Osteocyte (in vitro differentiated cells): ENCODE data around the gene METRNL. TPM values are rescaled to one million over a fixed set of nuclear protein-coding genes. Genes with fewer than 3 reads are reported as not detected.

Experiments
- DNase-seq: peaks from one replicate; pipeline ENCODE4 v3.0.0; 2021; ENCODE audit warnings: mixed read lengths; ENCODE audit not compliant: unreplicated experiment; ENCODE audit errors: extremely low spot score
- H3K27ac Mint-ChIP-seq: one replicate; pipeline ENCODE4 v1.8.0; 2021; ENCODE audit warnings: mild to moderate bottlenecking, mixed read lengths; ENCODE audit not compliant: unreplicated experiment
- H3K27me3 Mint-ChIP-seq: one replicate; pipeline ENCODE4 v1.8.0; 2021; ENCODE audit warnings: mixed read lengths; ENCODE audit not compliant: unreplicated experiment
- H3K36me3 Mint-ChIP-seq: one replicate; pipeline ENCODE4 v1.8.0; 2021; ENCODE audit warnings: mixed read lengths; ENCODE audit not compliant: unreplicated experiment
- H3K4me1 Mint-ChIP-seq: one replicate; pipeline ENCODE4 v1.8.0; 2021; ENCODE audit warnings: mixed read lengths; ENCODE audit not compliant: unreplicated experiment
- H3K4me3 Mint-ChIP-seq: one replicate; pipeline ENCODE4 v1.8.0; 2021; ENCODE audit warnings: mild to moderate bottlenecking, moderate library complexity, mixed read lengths; ENCODE audit not compliant: unreplicated experiment
- H3K9me3 Mint-ChIP-seq: one replicate; pipeline ENCODE4 v1.8.0; 2021; ENCODE audit warnings: mixed read lengths; ENCODE audit not compliant: unreplicated experiment
- CTCF ChIP-seq: fragments of 200-600 bp; sonication (generic); IDR thresholded peaks from 2 replicates; pipeline ENCODE4 v1.5.0; 2021; ENCODE audit warnings: antibody characterized with exemption, mild to moderate bottlenecking, moderate library complexity
- total RNA-seq: library from RNA; stranded (reverse); gene quantifications from 2 replicates; pipeline ENCODE4 v1.2.1, GENCODE V29; 2021

METRNL gene
- total RNA-seq, 1 donor from 2014 or later: 214 TPM

DNA sequence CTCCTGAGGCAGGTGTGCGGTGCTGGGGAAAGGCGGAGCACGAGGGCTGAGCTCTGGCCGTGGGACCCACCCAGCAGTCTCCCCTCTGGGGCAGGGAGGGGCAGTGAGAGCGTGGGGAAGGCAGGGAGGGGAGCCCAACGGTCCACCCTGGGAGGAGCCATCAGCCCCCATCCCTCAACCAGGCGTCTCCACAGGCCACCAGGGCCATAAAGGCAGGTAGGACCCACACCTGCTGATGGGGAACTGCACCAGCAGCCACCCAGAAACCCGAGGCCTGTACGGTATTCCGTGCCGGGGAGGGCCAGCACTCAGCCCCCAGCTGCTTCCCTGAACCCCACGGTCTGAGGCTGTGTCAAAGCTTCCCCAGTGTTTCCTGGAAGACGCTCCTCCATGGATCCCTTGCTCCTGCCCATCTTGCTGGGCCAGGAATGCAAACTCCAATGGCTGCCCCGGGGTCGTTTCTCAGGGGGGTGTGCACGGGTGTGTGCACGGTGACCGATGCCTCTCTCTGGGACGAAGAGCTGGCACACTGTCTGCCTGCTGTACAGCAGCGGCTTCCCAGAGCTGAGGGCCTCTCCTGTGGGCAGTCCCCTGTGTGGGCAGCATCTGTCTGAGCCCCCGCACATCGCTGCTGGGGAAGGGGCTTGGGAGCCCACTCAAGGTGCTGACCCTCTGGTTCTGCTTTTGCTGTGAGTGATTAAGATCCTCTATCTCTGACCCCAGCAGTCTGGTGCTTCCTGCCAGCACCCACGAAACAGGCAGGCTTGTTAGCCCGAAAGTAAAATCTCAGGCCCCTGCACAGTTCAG is 17.2 kb upstream of the METRNL start:
- Mint-ChIP-seq H3K4me3 (no peak overlapping the region), H3K9me3 (no peaks in the 10 kb centered on the region), H3K27ac (no peak overlapping the region), H3K4me1 (no peaks in the 10 kb centered on the region), H3K27me3 (no peaks in the 10 kb centered on the region), H3K36me3 (no peaks in the 10 kb centered on the region)
- no peak for TF ChIP-seq CTCF
- DNase-seq: no peak

DNA sequence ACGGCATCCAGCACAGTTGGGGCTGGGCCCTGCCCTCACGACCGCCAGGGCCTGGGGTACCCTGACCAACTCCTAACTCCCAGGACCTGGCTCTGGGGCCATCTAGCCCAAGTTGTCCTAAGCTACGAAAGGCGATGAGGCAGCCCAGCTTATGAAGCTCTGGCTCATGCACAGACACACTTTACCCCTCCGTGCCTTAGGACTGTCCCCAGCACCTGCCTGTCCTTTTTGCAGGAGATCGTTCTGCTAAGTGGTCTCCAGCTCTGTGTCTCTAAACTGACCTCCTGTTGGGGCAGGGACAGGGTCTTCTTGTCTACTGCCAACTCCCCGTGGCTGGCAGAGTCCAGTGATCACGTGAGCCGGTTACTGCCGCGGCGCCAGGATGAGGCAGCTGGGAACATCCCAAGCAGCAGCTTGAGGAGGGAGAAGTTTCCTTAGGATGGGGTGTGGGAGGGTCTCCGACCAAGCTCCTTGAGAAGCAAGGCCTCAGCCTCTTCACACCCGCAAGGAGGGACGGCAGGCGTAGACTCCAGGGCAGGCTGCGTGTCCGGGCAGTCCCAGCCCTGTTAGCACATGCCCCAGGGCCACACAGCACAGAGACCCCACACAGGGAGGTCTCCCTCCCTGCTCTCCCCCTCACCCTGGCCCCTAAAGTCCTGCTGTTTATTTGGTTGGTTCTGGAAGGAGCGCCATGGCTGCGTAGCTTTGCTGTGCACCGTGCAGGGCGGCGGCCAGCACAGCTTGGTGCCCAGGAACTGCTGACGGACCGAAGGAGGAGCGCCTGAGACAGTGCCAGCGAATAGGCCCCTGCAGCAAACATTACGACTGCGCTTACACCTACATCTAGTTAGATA is 16.4 kb upstream of the METRNL start:
- Mint-ChIP-seq H3K27ac (no peak overlapping the region), H3K4me3 (no peak overlapping the region)
- DNase-seq: no peak

GRCh38 chr17:83064021-83064731 is 15.2 kb upstream of the METRNL start:
- no peak overlapping the region for H3K4me3 Mint-ChIP-seq
- no peak overlapping the region for H3K27ac Mint-ChIP-seq
- DNase-seq: no peak
- peaks cover 2% of the 10 kb centered on the region for H3K4me1 Mint-ChIP-seq
- no peaks in the 10 kb centered on the region for H3K9me3 Mint-ChIP-seq
- no peak for TF ChIP-seq CTCF
- no peaks in the 10 kb centered on the region for H3K27me3 Mint-ChIP-seq
- H3K36me3 Mint-ChIP-seq: no peaks in the 10 kb centered on the region

More for the DNA sequence above, 16.4 kb upstream of the METRNL start:
- TF ChIP-seq CTCF: no peak
- no peaks in the 10 kb centered on the region for H3K27me3 Mint-ChIP-seq
- peaks cover 2% of the 10 kb centered on the region for H3K4me1 Mint-ChIP-seq
- H3K36me3 Mint-ChIP-seq: no peaks in the 10 kb centered on the region
- H3K9me3 Mint-ChIP-seq: no peaks in the 10 kb centered on the region

DNA sequence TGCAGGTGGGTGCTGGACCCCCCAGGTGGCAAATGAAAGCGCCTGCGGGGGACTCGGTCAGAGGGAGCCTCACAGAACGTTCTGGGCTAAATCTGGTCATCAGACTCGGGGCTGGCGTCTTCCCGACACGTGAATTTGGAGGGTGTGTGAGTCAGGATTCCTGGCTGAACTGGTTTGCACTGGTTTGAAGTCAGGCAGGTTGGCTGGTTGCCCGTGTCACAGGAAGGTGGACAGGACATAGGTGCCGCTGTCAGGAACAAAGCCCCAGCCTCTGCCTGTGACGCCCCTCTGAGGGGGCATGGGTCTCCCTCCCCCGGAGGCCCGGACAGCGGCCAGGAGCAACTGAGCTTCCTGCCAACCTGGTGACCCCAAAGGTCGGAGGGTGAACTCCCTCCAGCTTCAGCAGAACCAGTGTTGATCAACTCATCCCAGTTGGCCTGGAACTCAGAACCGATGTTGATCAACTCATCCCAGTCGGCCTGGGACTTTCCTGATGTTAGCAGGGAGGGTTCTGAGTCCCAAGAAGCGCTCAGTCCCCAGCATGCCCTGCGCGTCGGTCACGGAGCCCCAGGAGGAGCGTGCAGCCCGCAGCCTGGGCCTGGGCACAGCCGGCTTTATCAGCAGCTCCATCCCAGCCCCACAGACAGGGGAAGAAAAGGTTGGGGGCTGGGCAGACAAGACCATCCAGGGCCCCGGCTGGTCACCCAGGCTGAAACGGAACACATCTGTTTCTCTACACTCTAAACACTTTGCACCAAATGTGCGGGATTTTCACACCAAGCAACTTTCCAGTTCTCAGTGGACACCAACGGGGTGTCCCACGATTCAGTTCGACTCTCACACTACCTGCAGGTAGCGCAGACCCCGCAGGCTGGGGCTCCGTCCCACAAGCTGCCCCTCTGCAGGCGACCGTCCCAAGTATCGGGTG is 14.4 kb upstream of the METRNL start:
- Mint-ChIP-seq H3K27me3 (no peaks in the 10 kb centered on the region), H3K36me3 (no peaks in the 10 kb centered on the region), H3K4me1 (peaks cover 2% of the 10 kb centered on the region), H3K9me3 (no peaks in the 10 kb centered on the region), H3K27ac (no peak overlapping the region), H3K4me3 (no peak overlapping the region)
- no peak for TF ChIP-seq CTCF
- DNase-seq: no peak
